GM18517 (cell line): ENCODE data around the gene MEIS2.

ENCODE experiments used
- ATAC-seq: cut with Tn5 transposase; IDR thresholded peaks from one replicate; pipeline ENCODE4 v1.9.1; 2021; ENCODE audit warnings: mild to moderate bottlenecking, moderate library complexity; ENCODE audit not compliant: unreplicated experiment

Gene MEIS2

GRCh38 chr15:37077623-37078351, 22.6 kb downstream of the MEIS2 start:
- ATAC-seq = no peak

GRCh38 chr15:37076543-37076942, 23.8 kb downstream of the MEIS2 start:
- ATAC-seq = no peak

GRCh38 chr15:37075777-37076176, 24.6 kb downstream of the MEIS2 start:
- ATAC-seq = no peak

- no peak for ATAC-seq
These were observed 28.2 kb downstream of the MEIS2 start for GRCh38 chr15:37072181-37072580.

GRCh38 chr15:37071134-37071533, 29.2 kb downstream of the MEIS2 start:
- no peak for ATAC-seq

- ATAC-seq = no peak
These were observed 29.7 kb downstream of the MEIS2 start for GRCh38 chr15:37070686-37071085.

- no peak for ATAC-seq
These were observed 38.4 kb downstream of the MEIS2 start for GRCh38 chr15:37061996-37062395.

GRCh38 chr15:37059086-37059485, 41.3 kb downstream of the MEIS2 start:
- ATAC-seq = no peak

GRCh38 chr15:37058316-37058985, 41.9 kb downstream of the MEIS2 start:
- ATAC-seq = no peak

GRCh38 chr15:37057831-37058230, 42.5 kb downstream of the MEIS2 start:
- no peak for ATAC-seq

GRCh38 chr15:37057256-37057655, 43.1 kb downstream of the MEIS2 start:
- no peak for ATAC-seq

- ATAC-seq = no peak
These were observed 43.9 kb downstream of the MEIS2 start for GRCh38 chr15:37056177-37057121.

GRCh38 chr15:37055481-37055880, 44.9 kb downstream of the MEIS2 start:
- no peak for ATAC-seq

- no peak for ATAC-seq
These were observed 46.0 kb downstream of the MEIS2 start for GRCh38 chr15:37054336-37054735.

GRCh38 chr15:37053166-37053565, 47.2 kb downstream of the MEIS2 start:
- ATAC-seq = no peak

GRCh38 chr15:37050345-37050744, 50.0 kb downstream of the MEIS2 start:
- no peak for ATAC-seq

- no peak for ATAC-seq
These were observed 53.3 kb downstream of the MEIS2 start for GRCh38 chr15:37046876-37047614.

- ATAC-seq = no peak
These were observed 54.2 kb downstream of the MEIS2 start for GRCh38 chr15:37045859-37046740.

- ATAC-seq = no peak
These were observed 55.3 kb downstream of the MEIS2 start for GRCh38 chr15:37044915-37045648.
